ENCODE measurements around the gene DYNC1LI2. TPM values are rescaled to one million over a fixed set of nuclear protein-coding genes. Genes with fewer than 3 reads are reported as not detected.
A peak's percentile ranks its signal among the peaks of the same experiment; 100 is the strongest.

Gene DYNC1LI2
- total RNA-seq, 1 experiment from 2014 or later, result 60.1 TPM

DNA sequence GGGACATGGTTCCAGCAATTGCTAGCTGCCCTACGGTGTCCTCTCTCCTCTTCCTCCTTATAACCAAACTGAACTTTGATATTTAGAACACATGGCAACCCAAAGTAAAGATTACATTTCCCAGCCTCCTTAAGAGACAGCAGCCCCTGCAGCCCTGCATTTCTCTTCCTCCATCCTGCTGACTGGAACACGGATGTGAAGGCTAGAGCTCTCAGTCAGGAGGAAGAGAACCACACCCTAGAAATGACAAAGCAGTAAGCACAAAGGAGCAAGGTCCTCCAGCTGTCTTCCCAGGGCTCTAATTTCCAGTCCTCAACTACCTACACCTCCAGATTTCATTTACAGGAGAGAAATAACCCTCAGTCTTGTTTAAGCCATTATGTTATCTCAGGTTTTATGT, 10.9 kb downstream of the DYNC1LI2 start:
- DNase-seq (ENCODE audit: low read depth), result peak; percentile 21

DNA sequence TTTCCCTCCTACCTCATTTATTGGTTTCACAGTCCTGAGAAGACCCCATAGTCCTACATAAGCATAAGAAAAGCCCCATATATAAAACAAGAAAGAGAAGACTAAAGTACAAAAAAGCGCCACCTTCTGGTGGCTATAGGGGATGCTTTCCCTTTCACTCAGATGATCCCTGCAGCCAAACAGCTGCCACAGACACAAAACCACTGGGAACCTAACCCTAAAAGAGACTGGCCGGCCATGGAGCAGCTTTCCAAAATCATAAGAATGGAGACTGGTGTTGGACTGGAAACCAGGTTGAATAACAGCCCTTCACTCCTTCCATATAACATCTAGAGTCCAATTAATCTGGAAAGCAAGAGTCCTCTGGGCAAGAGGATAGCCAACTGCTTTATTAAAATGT, 11.4 kb downstream of the DYNC1LI2 start:
- peak; percentile 40 for DNase-seq (ENCODE audit: low read depth)

DNA sequence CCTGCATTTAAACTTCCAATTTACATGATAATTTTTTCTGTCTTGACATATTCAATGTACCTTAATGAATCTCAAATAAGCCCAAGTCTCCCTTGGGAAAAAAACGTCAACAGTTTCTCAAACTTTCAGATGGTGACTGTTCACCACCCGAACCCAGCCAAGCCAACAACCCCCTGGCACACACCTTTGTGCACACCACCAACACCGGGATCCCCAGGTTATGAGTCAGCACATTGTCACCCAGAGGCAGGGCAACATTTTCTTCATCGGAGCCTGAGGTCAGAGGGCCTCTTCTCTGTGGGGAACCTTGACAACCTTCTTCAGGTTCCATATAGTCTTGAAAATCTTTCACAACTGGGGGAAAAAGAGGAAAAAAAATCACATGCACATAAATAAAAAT, 15.5 kb downstream of the DYNC1LI2 start:
- no peak for DNase-seq (ENCODE audit: low read depth)

DNA sequence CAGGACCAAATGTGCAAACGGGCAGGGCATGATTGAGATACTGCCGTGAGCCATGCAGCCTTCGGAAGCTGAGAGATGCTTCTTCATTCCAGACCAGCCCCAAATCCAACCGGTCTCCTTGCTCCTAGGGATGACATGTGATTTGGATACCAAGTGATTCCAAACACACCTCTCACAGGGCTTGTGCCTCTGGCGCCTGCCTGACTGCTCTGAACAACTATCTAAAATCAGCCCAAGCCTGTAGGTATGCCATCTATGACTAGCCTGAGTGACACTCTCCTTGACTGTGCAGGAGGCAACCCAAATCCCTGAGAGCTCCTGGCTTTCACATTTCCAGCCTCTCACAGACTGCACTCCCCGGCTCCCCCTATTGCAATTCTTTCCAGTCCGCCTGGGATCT, 20.3 kb downstream of the DYNC1LI2 start:
- DNase-seq (ENCODE audit: low read depth), result no peak

DNA sequence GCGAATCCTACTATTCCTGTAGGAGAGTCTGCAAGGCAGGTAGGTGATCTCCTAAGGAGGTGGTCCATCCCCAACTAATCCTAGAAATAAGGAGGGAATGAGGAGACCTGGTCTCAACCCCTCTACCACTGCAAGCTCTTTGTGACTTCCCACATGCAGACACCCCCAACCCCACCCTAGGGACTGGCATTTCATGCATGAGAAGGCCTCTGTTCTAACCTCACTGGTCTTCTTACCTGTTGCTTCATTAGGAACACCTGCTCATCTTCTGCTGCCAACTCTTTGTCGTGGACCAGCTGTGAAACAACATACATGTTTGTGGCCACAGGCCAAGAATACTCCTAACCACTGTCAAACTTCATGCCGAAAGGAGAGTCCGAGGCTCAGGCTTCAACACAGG, 22.6 kb downstream of the DYNC1LI2 start:
- DNase-seq (ENCODE audit: low read depth), result no peak

DNA sequence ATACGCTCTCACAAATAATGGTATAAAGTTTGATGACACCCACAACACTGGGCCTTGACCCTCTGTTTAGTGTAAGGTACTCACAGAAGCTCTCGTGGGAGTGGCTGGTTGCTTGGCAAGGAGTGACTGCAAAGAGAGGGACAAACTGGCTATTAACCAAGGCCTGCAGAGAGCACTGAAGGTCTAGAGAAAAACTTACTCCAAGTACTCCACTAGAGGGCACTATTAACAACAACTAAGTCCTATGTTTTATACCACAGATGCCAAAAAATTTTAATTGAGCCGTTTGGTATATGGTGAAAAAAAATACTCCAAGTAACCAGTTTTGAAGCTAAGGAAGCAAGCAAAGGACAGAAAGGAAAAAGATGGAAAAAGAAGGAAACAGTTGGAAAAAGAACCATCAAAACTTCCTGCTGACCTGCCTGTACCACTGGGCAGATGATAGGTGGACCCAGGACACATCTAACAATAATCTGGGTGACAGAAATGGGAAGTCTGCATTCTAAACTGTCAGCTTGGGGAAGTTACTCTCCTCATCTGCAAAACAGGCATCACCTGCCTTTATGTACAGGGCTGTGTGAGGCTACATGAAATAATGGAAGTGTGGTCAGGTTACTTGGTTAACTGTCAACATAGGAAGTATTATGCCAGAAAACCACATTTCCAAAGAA, 23.2 kb downstream of the DYNC1LI2 start:
- DNase-seq (ENCODE audit: low read depth), result peak; percentile 69

DNA sequence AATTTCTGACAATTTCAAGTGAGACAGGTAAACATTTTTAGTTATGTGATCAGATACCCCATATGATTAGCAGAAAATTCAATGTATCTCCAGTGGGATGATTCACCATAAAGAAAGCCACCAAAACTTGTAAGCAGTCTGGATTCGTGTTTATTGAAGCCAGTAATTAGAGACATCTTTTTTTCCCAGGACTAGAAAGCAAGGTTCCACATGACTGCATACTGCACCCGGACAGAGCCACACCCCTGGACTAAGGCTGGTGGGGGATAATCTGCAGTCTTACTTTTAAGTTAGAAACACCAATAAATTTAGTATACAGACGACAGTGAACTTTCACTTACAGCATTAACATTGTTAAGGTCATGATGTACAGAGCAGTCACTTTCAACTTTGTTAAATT, 30.6 kb downstream of the DYNC1LI2 start:
- peak; percentile 35 for DNase-seq (ENCODE audit: low read depth)

DNA sequence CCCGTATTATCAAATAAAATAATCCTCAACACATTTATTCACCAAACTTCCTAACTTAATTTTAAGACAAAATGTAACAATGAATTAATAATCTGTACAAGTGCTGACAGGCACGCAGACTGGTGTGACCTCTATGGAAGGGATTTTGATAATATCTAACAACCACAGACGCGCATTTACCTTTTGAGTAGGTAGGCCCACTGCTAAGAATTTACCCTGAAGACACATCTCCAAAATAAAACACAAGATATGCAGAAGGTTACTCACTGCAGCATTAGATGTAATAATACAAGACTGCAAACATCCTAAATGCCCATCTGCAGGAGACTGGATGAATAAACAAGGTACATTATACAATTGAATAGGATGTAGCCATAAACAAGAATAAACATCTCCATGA, 32.2 kb downstream of the DYNC1LI2 start:
- DNase-seq (ENCODE audit: low read depth), result no peak

DNA sequence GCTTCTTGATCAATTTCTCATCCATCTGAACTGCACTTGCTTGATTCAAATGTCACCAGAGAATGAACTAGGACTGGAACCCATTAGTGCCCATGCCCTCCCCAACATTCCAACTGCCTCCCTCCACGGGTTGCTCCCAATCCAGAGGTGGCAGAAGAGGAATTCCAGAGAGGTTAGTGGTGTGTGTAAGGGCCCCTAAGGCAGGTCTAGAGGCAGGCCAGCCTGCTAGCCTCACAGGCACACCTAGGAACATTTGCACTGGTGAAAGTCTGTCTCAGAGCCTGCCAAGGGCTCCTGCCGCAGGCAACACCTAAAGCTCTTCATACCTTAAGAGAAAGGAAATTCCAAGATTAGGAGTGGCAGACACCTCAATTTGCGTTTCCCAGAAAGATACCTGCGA, 33.6 kb downstream of the DYNC1LI2 start:
- peak; percentile 65 for DNase-seq (ENCODE audit: low read depth)

DNA sequence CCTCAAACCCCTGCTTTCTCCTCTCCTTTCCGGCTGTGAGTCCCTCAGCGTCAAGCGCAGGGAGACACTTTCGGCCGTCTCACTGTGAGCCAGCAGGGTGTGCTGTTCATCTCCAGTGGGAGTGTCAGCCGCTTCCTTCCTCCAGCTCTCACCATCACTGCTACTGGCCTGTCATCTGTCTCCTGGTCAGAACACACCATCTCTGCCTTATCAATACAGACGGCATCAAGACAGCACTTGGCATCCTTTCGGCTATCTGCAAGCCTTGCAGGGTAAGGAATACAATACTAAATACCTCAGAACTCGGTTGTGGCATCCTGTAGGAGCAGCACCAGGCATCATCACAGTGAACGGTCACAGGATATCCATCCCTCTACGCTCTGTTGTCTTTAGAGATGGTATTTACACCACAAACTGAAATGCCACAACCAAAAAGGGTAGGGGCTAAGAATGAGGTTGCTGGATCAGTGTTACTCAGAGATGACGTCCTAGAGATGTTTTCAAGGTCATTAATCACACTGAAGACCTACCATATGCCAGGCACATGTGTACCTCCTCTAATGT, 34.2 kb downstream of the DYNC1LI2 start:
- peak; percentile 83 for DNase-seq (ENCODE audit: low read depth)

DNA sequence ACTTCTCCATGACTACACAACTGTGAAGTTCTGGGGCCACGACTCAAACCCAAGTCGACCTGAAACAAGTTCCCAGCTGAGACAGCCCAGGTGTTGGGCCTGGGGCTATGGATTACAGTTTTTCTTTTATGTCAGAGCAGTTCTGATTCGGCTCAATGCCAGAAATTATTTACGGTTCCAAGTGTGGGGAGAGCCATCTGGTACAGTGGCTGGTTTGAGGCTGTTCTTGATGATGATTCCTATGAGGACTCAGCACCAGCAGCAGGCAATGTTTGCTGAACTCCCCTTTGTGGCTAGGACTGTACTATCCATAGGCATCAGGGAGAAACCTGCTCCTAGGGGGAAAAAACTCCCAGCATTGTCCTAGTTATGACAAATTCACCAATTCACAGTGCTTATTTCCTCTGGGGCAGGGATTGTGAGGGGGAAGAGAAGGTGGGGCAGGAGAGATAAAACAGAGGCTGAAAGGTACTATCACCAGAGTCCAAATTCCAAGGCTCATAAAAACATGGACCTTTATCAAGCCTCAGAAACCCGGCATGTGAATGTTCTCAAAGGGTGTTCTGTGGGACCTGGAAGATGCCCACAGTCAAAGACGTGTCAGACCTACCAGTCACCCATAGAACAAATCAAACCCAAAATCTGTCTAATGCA, 36.6 kb downstream of the DYNC1LI2 start:
- DNase-seq (ENCODE audit: low read depth), result peak; percentile 94

DNA sequence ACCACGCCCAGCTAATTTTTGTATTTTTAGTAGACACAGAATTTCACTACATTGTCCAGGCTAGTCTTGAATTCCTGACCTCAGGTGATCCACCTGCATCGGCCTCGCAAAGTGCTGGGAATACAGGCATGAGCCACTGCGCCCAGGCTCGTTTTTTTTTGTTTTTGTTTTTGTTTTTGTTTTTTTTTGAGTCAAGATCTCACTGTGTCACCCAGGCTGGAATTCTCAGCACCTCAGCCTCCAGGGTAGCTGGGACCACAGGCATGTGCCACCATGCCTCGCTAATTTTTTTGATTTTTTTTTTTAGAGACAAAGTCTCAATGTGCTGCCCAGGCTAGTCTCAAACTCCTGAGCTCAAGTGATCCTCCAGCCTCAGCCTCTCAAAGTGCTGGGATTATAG, 37.3 kb downstream of the DYNC1LI2 start:
- no peak for DNase-seq (ENCODE audit: low read depth)

DNA sequence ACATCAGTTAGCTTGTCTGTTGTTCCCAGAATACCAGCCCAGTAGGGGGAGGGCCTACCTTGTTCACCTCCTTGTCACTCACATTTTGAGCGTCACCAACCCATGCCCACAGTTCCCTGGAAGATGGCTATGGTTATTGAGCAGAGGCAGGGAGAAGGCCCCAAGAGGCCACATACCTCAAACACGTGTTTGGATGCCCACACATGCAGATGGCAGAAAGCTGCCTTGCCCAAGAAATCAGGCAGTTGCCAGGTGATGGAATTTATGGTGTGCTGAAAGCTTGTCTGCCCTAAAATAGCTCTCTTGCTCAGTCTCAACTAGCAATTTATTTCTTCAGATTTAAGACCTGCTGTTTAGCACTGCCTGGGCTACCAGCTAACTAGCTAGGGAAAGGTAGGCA, 38.3 kb downstream of the DYNC1LI2 start:
- DNase-seq (ENCODE audit: low read depth), result no peak

DNA sequence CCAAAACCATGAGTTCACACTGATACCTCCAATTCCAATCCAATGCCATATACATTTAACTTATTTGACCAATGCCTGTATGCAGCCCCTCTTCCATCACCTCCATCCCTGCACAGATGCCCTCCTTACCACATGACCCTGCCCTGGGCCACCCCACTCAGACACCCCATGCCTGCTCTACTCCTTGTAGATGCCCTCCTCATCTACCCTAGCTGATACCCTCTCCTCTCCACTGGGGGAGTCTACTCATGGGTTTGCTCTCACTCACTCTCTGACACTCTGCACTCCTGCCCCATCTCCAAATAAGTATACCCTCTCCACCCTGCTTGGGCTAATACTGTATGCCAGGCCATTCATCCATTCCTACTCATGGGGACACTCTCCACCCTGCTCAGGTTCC, 38.9 kb downstream of the DYNC1LI2 start:
- no peak for DNase-seq (ENCODE audit: low read depth)

DNA sequence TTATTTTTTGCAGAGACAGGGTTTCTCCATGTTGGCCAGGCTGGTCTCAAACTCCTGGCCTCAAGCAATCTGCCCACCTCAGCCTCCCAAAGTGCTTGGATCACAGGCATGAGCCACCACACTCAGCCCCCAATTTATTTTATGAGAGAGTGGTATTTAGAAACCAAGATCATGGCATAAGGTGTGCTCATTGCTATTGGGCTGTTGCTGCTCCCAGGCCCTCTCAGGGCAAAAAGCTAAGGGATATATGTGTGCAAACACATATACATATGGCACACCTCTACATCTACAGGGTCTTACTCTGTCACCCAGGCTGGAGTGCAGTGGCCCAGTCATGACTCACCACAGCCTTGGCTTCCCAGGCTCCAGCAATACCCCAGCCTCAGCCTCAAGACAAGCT, 39.8 kb downstream of the DYNC1LI2 start:
- no peak for DNase-seq (ENCODE audit: low read depth)

DNA sequence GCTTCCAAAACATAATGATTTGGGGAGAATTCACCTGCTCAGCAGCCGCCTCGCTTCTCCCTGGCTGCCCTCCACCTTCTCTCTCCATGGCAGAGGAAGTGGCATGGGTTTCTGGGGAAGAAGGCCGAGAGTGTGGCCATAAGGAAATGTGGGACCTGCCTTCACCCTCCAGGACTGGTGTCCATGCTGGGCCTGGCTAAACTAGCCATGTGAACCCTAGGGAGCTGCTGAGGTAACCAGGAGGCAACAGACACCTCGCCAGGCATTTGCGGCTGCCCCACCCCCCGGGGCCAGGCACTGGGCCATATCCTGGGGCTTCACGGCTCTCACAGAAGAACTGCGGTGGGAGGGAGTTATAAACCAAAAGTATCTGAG, 44.9 kb downstream of the DYNC1LI2 start:
- peak; percentile 79 for DNase-seq (ENCODE audit: low read depth)

DNA sequence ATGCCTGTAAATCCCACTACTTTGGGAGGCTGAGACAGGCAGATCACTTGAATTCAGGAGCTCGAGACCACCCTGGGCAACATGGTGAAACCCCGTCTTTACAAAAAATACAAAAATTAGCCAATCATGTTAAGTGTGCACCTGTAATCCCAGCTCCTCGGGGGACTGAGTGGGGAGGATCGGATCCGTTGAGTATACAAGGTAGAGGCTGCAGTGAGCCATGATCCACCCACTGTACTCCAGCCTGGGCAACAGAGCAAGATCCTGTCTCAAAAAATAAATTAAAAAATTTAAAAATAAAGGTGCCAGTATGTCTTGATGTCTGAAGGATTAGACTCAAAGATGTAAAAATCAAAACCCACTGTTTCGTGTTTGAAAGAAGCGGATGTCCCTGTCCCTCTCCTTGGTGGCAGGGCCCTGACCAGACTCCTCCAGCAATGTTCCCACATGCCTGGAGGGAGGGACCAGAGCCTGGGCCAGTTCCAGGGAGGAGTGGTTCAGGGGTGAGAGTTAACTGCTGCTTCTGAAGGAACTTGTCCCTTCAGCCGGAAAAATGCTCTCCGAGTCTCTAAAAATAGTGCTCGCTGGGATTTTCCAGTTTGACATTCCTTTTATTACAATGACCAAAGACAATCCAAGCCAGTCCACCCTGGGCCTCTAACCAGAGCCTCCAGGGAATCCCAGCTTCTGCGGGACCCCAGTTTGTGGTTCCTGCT, 45.5 kb downstream of the DYNC1LI2 start:
- DNase-seq (ENCODE audit: low read depth), result peak; percentile 90

DNA sequence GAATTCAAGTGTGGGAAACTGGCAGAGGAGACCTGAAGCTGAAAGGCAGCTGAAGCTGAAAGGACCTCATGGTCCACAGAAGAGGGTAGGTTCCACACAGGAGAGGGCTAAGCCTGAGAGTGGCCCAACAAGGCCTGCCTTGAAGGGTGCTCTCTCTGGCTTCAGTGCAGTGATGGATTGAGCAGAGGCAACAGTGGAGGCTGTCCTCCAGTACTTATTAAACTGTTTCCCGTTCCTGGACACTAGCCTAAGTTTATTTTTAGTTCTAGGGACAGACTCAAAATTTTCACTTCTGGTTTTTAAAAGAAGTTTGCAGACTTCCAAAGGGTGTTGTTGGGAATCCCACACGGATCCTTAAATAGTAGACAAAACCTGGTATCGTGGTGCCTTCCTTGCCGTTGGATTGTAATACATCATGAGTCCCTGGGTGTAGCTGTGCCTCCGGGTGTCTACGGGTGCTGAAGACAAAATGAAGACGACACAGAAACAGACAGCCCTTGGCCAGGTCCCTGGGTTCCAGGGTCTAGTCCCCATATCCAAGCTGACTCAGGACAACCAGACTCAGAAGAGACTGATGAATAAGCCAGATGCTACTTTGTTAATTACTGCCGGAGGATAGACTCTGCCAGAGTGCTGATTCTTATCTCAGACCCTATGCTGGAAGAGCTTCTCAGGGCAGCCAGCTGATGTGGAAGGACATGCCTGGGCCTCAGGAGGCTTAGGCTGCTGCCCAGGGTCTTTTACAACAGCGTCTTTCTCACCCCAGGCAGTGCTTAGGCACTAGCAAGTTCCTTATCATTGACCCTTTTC, 47.8 kb downstream of the DYNC1LI2 start:
- peak; percentile 91 for DNase-seq (ENCODE audit: low read depth)

DNA sequence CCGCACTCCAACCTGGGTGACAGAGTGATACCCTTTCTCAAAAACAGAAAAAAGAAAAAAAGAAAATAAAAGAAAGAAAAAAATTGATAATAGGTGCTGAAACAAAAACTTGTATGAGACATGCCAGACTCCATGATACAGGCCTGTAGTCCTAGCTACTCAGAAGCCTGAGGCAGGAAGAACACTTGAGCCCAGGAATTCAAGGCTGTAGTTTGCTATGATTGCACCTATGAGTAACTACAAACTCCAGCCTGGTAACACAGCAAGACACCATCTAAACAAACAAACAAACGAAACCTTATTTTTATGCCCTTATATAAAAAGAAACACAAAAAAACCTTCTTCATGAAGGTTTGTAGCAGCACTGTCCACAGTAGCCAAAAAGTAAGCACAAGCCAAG, 49.9 kb downstream of the DYNC1LI2 start:
- DNase-seq (ENCODE audit: low read depth), result no peak

DNA sequence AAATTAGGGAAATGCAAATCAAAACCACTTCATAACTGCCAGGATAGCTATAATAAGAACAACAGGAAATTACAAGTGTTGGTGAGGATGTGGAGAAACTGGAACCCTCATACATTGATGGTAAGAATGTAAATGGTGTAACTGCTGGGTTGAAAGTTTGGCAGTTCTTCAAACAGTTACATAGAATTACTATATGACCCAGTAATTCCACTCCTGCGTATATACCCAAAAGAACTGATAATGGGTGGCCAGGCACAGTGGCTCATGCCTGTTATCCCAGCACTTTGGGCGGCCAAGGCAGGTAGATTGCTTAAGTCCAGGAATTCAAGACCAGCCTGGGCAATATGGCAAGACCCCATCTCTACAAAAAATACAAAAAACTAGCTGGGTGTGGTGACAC, 50.4 kb downstream of the DYNC1LI2 start:
- DNase-seq (ENCODE audit: low read depth), result no peak

DNA sequence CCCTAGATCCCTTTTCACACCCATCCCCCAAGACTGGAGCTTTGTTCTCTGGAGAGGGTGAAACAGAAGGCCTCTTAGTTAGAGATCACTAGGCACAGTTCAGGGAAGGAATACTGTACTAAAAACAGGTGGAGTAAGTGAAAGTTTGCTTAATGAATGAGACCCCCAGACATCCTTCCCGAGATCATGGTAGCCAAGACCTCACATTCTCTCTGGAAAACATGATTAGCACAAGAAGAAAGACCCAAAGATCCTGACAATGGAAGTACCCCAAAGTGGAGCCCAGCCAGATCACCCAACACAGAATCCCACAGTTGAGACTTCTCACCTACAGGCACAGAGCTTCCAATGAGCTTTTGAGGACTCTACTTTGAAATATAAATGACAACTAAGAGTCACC, 51.5 kb downstream of the DYNC1LI2 start:
- DNase-seq (ENCODE audit: low read depth), result no peak

DNA sequence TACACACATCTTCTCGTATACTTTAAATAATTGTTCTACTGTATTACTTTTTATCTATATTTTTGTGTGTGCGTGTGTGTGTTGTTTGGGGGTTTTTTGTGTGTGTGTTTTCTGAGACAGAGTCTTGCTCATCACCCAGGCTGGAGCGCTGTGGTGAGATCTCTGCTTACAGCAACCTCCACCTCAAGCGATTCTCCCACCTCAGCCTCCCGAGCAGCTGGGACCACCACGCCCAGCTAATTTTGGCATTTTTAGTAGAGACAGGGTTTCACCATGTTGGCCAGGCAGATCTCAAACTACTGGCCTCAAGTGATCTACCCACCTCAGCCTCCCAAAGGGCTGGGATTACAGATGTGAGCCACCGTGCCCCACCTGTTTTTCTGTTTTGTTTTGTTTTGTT, 53.4 kb downstream of the DYNC1LI2 start:
- DNase-seq (ENCODE audit: low read depth), result no peak
